A673 (cell line): Measurements from ENCODE around the gene NUDC. TPM values are rescaled to one million over a fixed set of nuclear protein-coding genes. Genes with fewer than 3 reads are reported as not detected.

ENCODE experiments used
- BruUV-seq: library from RNA; stranded (reverse); fragments of 400-500 nt; replicated peaks from 2 replicates; lab custom pipeline; 2021; lab: Mats Ljungman, UMichigan
- CTCF ChIA-PET: fragments of 300-600 bp; sonication (Branson Sonifier 250); formaldehyde crosslinking; loops from one replicate; lab custom pipeline; 2022; ENCODE audit warnings: antibody characterized with exemption; lab: Charles Lee
- POLR2A ChIA-PET: fragments of 300-600 bp; sonication (Branson Sonifier 250); formaldehyde crosslinking; loops from one replicate; lab custom pipeline; 2022; ENCODE audit warnings: antibody characterized with exemption; ENCODE audit not compliant: low non-redundant PET; lab: Charles Lee
- DNase-seq: peaks from one replicate; pipeline ENCODE4 v3.0.0-alpha.2; 2015; ENCODE audit warnings: low spot score
- H3K27ac ChIP-seq: fragments of 200-600 bp; sonication (generic); 2 replicates; pipeline ENCODE4 v1.5.1; 2016; ENCODE audit warnings: mixed run types, low read depth, mild to moderate bottlenecking, mixed read lengths, antibody characterized with exemption, low read length; ENCODE audit not compliant: poor library complexity, severe bottlenecking
- H3K27me3 ChIP-seq: fragments of 200-600 bp; sonication (generic); replicated peaks from 2 replicates; pipeline ENCODE4 v1.6.1; 2017; ENCODE audit warnings: mixed run types, low read depth, mild to moderate bottlenecking, mixed read lengths, antibody characterized with exemption, low read length; ENCODE audit not compliant: insufficient read depth, poor library complexity
- H3K36me3 ChIP-seq: fragments of 200-600 bp; sonication (generic); 2 replicates; pipeline ENCODE4 v1.6.1; 2016; ENCODE audit warnings: mixed run types, mild to moderate bottlenecking, mixed read lengths, antibody characterized with exemption, low read length; ENCODE audit not compliant: insufficient read depth, poor library complexity, severe bottlenecking
- H3K4me1 ChIP-seq: fragments of 200-600 bp; sonication (generic); 2 replicates; pipeline ENCODE4 v1.6.1; 2017; ENCODE audit warnings: mixed run types, mild to moderate bottlenecking, mixed read lengths, antibody characterized with exemption, low read length; ENCODE audit not compliant: insufficient read depth, poor library complexity, severe bottlenecking
- H3K4me3 ChIP-seq: fragments of 200-600 bp; sonication (generic); 2 replicates; pipeline ENCODE4 v1.5.1; 2016; ENCODE audit warnings: low read depth, mixed run types, mild to moderate bottlenecking, mixed read lengths, low read length; ENCODE audit not compliant: poor library complexity, severe bottlenecking
- H3K9me3 ChIP-seq: fragments of 200-600 bp; sonication (generic); 2 replicates; pipeline ENCODE4 v1.6.1; 2016; ENCODE audit warnings: mixed run types, low read depth, mild to moderate bottlenecking, mixed read lengths, antibody characterized with exemption, low read length; ENCODE audit not compliant: poor library complexity, severe bottlenecking
- CTCF ChIP-seq: fragments of 300-800, 200-600 bp; sonication (generic); conservative IDR thresholded peaks from 2 replicates; pipeline ENCODE4 v1.5.1; 2017; ENCODE audit warnings: low read depth, mild to moderate bottlenecking, antibody characterized with exemption, low read length, moderate library complexity, mixed read lengths
- EZH2 ChIP-seq: fragments of 200-600 bp; sonication (generic); IDR thresholded peaks from 2 replicates; pipeline ENCODE4 v1.6.1; 2017; ENCODE audit warnings: borderline replicate concordance, low read depth, mild to moderate bottlenecking, mixed read lengths, antibody characterized with exemption, low read length; ENCODE audit not compliant: poor library complexity, severe bottlenecking
- intact Hi-C: fragments of 100-400 bp; cut with micrococcal nuclease; formaldehyde crosslinking; loops from one replicate; pipeline ENCODE4 v1.10.0; 2022; ENCODE audit not compliant: unreplicated experiment
- total RNA-seq: library from RNA; stranded (reverse); gene quantifications from 2 replicates; pipeline ENCODE4 v1.2.3, GENCODE V29; 2021

The NUDC gene
- total RNA-seq, 1 experiment from 2014 or later: 187 TPM

DNA sequence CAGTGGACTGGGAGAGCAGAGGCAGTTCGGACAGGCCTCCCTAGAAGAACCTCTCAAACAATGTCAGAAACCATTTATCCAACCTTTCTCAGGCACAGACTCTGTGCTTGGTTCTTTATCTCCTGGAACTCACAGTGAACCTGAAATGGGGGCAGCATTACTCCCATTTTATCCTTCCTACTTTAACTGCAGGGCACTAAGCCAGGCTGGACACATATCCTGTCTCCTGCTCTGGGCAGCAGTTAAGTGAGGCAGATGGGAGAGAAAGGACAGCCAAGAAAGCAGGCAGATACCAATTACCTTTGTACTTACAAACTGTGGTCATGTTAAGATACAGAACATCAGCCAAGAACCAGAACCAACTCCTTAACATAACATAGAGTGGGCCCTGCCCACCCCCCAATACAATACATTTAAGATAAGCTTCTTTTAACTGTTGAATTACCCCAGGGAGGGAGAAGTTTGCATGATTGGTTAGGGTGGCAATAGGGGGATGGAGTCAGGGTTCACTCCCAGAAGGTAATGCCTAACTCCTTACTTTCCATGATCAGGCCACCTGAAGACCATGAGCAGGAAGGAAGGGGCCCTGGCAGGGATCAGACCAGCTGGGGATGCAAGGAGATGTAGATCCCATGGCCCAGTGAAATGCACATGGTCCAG lies 27.9 kb downstream of the NUDC start:
- DNase-seq: no peak
- TF ChIP-seq EZH2 (no peak), CTCF (no peak)
- Histone ChIP-seq H3K27ac (no peak overlapping the region), H3K27me3 (no peaks in the 10 kb centered on the region), H3K36me3 (peaks cover 26% of the 10 kb centered on the region), H3K4me3 (no peak overlapping the region), H3K9me3 (no peaks in the 10 kb centered on the region), H3K4me1 (no peaks in the 10 kb centered on the region)
- no TSS peak for BruUV-seq
- ChIA-PET CTCF (no interaction called here), POLR2A (no interaction called here)
- intact Hi-C loops: no loop called here

DNA sequence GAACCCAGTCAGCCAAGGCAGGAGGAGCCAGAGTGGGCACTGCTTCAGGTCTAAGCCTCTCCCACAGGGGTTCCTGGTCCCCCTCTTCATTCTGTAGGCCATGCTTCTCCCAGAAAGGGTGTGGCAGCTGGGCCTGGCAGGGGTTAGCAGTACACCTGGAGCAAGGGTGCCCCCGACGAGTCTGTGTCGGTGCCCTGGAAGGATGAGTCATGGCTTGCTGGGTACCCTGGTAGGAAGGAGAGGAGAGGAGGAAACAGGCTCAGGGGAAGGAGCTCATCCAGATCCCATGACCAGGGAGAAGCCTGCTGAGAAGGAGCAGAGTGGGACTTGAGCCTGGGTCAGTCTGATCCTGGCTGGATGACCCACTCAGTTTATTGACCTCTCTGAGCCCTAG lies 28.4 kb downstream of the NUDC start:
- Histone ChIP-seq H3K4me1 (no peaks in the 10 kb centered on the region), H3K36me3 (peaks cover 23% of the 10 kb centered on the region), H3K27me3 (no peaks in the 10 kb centered on the region), H3K4me3 (no peak overlapping the region), H3K27ac (no peak overlapping the region), H3K9me3 (no peaks in the 10 kb centered on the region)
- no peak for DNase-seq
- no TSS peak for BruUV-seq
- TF ChIP-seq EZH2: no peak
- no peak for TF ChIP-seq CTCF
- ChIA-PET POLR2A (no interaction called here), CTCF (no interaction called here)
- intact Hi-C loops: no loop called here

DNA sequence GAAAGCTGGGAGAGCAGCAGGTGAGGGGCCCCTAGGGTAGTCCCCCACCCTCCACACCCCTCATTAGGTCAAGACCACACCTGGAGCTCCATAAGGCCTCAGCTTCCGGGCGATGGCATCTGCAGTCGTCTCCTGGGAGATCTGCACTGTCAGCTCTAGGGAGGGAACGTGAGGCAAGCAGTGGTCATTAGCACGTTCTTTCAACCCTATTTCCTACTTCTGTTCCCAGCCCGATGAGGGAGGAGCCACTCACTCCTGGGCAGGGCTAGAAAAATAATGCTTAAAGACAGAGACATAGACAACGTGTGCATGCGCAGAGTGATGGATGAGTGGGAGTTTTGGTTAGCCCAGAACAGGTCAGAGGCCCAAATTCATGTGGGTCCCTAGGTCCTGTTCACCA lies 29.1 kb downstream of the NUDC start:
- intact Hi-C loops: no loop called here
- CTCF ChIA-PET: no interaction called here
- Histone ChIP-seq H3K9me3 (no peaks in the 10 kb centered on the region), H3K4me3 (no peak overlapping the region), H3K36me3 (peaks cover 16% of the 10 kb centered on the region), H3K4me1 (no peaks in the 10 kb centered on the region), H3K27ac (no peak overlapping the region), H3K27me3 (peaks cover 7% of the 10 kb centered on the region)
- TF ChIP-seq EZH2 (no peak), CTCF (no peak)
- POLR2A ChIA-PET: no interaction called here
- no peak for DNase-seq
- BruUV-seq: no TSS peak
